Spleen (tissue), 11 donors: Measurements from ENCODE around the gene PRDX3. TPM values are rescaled to one million over a fixed set of nuclear protein-coding genes. Genes with fewer than 3 reads are reported as not detected.

ENCODE experiments used
- DNase-seq: peaks from one replicate; pipeline ENCODE4 v3.0.0-alpha.2; 2020
- H3K27ac ChIP-seq, 8 donors: fragments of 200-600 bp; sonication (generic) in 7 of 8; 1 replicate in 4 of 8; 2 replicates in 4 of 8; pipeline versions ENCODE4 v1.5.0 to v1.8.0; 2016 to 2021; ENCODE audit warnings: inconsistent platforms in 4 of 8, mild to moderate bottlenecking in 4 of 8, moderate library complexity in 1 of 8
- H3K27me3 ChIP-seq, 7 donors: fragments of 200-600 bp; sonication (generic) in 6 of 7; replicated peaks in 1 of 7; 1 replicate in 4 of 7; 2 replicates in 3 of 7; pipeline versions ENCODE4 v1.5.0 to v1.8.0; 2016 to 2021; ENCODE audit warnings: inconsistent platforms in 3 of 7, mild to moderate bottlenecking in 1 of 7
- H3K36me3 ChIP-seq, 6 donors: fragments of 200-600 bp; sonication (generic) in 5 of 6; 1 replicate in 4 of 6; 2 replicates in 2 of 6; pipeline versions ENCODE4 v1.5.0 to v1.8.0; 2016 to 2021; ENCODE audit warnings: inconsistent platforms in 2 of 6
- H3K4me1 ChIP-seq, 6 donors: fragments of 200-600 bp; sonication (generic) in 5 of 6; 1 replicate in 3 of 6; 2 replicates in 3 of 6; pipeline versions ENCODE4 v1.5.0 to v1.8.0; 2016 to 2021; ENCODE audit warnings: inconsistent platforms in 3 of 6
- H3K4me3 ChIP-seq, 8 donors: fragments of 200-600 bp; sonication (generic) in 7 of 8; 1 replicate in 4 of 8; 2 replicates in 4 of 8; pipeline versions ENCODE4 v1.5.0 to v1.8.0; 2016 to 2021; ENCODE audit warnings: inconsistent platforms in 4 of 8, mild to moderate bottlenecking in 4 of 8, moderate library complexity in 2 of 8
- H3K9me3 ChIP-seq, 8 donors: fragments of 200-600 bp; sonication (generic) in 7 of 8; 1 replicate in 4 of 8; 2 replicates in 4 of 8; pipeline versions ENCODE4 v1.5.0 to v1.8.0; 2016 to 2021; ENCODE audit warnings: inconsistent platforms in 4 of 8
- POLR2A ChIP-seq, 3 donors: fragments of 450-650 bp; IDR thresholded peaks; one replicate each; pipeline ENCODE4 v1.5.1; 2017; ENCODE audit warnings: antibody characterized with exemption in 3 of 3, mild to moderate bottlenecking in 1 of 3
- POLR2AphosphoS5 ChIP-seq, 3 donors: sonication (generic); formaldehyde crosslinking; IDR thresholded peaks; one replicate each; pipeline ENCODE4 v1.5.1; 2017; ENCODE audit warnings: antibody characterized with exemption in 3 of 3
- WGBS, 5 donors: extraction: QIAGEN DNeasy Blood & Tissue Kit in 3 of 5; methylation state at CpG; one replicate each; pipeline versions ENCODE4 v1.1.5 to v1.1.7; 2013 to 2018; 5-methylcytosine and 5-hydroxymethylcytosine counted together
- intact Hi-C: fragments of 100-400 bp; cut with DNase I; formaldehyde crosslinking; loops from one replicate; pipeline ENCODE4 v1.15.0; 2023; ENCODE audit warnings: low total_unique reads
- polyA plus RNA-seq, 3 donors: library from polyadenylated mRNA; stranded (reverse); fragments of 200-250 nt; gene quantifications; one replicate each; pipeline ENCODE4 v1.2.1, GENCODE V29; 2013
- total RNA-seq, 7 donors: library from RNA; depleted of rRNA in 3 of 7; stranded (reverse); fragments of >200 nt in 3 of 7; fragmentation: NEBNext Ultra II Directional in 4 of 7; extraction: Animal tissue kit (Norgen Biotek cat#: 25700) in 4 of 7; gene quantifications; one replicate each; pipeline versions ENCODE4 v1.1.0 to v1.2.1, GENCODE V29; 2016 to 2021
- TF ChIP-seq, protein P1 (sequence below), 11 experiments: fragments of 200-600 bp in 7 of 11; fragments of 450-650 bp in 4 of 11; sonication (generic) in 4 of 11; IDR thresholded peaks in 8 of 11; conservative IDR thresholded peaks in 3 of 11; 1 replicate in 7 of 11; 2 replicates in 4 of 11; pipeline versions ENCODE4 v1.4.0 to v1.8.0; 2016 to 2021; ENCODE audit warnings: antibody characterized with exemption in 11 of 11, inconsistent platforms in 4 of 11, mild to moderate bottlenecking in 1 of 11
- donor health status: healthy with polysubstance abuse.
- donor health status: DM: no; HTN: no; CAD: no; lungs with moderate emphysema.
- donor health status: DM: no; HTN: no; CAD: no.
- donor health status: Bipolar disorder and iron deficiency.
- donor health status: healthy.
- donor health status: DM: no; HTN: no; CAD: no.
- donor health status: DM: yes; HTN: yes; CAD: no.

PRDX3 gene
- total and polyA plus RNA-seq, 10 donors: 61.9 to 138 (median 96.5) TPM

DNA sequence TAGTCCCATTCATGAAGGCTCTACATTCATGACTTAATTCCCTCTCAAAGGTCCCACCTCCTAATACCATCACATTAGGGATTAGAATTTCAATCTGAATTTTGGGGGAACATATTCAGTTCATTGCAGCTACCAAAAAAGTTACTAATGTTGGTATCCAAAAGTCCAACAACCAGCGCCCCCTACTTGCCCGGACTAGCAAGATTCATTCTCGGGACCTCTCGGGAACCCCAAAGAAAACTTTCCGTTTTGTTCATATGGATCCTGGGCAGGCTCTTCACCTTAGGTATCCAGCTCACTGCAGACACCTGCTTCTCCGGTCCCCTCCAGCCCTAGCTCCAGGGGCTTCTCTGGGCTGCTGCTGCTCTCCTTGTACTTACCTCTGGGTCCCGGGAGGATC is 19.8 kb upstream of the PRDX3 start:
- intact Hi-C loops: no loop called here
- Histone ChIP-seq H3K9me3 (no peaks in the 10 kb centered on the region), H3K27ac (no peak overlapping the region), H3K27me3 (no peaks in the 10 kb centered on the region), H3K4me1 (peaks cover 0 to 29% (median 5%) of the 10 kb centered on the region in 6 donors), H3K4me3 (no peak overlapping the region), H3K36me3 (no peaks in the 10 kb centered on the region)
- TF ChIP-seq POLR2A (IDR thresholded peaks at IDR 0.05): no peak
- TF ChIP-seq, protein P1, sequence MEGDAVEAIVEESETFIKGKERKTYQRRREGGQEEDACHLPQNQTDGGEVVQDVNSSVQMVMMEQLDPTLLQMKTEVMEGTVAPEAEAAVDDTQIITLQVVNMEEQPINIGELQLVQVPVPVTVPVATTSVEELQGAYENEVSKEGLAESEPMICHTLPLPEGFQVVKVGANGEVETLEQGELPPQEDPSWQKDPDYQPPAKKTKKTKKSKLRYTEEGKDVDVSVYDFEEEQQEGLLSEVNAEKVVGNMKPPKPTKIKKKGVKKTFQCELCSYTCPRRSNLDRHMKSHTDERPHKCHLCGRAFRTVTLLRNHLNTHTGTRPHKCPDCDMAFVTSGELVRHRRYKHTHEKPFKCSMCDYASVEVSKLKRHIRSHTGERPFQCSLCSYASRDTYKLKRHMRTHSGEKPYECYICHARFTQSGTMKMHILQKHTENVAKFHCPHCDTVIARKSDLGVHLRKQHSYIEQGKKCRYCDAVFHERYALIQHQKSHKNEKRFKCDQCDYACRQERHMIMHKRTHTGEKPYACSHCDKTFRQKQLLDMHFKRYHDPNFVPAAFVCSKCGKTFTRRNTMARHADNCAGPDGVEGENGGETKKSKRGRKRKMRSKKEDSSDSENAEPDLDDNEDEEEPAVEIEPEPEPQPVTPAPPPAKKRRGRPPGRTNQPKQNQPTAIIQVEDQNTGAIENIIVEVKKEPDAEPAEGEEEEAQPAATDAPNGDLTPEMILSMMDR (IDR thresholded peaks at IDR 0.05 in 8 of 11, conservative IDR thresholded peaks at IDR 0.05 in 3 of 11): peak in 7 of 11 experiments; percentile 7 to 47 (median 33)
- WGBS, 5 donors: 38 to 62% (median 42%) methylated on average over 7 of the region's 7 CpGs
- DNase-seq: no peak

DNA sequence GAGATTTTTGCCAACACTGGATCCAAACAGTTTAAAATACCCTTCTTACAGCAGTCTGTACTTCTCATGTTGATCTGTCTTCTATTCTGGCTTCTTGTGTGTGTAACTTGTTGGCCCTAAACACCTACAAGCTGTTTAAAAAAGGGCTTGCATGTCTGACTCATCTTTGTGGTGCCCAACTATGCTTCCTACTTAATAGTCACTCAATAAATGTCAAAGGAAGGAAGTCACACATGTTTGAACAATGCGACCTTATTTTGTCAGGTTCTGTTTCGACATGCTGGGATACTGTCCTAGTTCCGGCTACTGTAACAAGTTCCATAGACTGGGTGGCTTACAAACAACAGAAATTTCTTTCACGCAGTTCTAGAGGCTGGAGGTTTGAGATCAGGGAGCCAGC is 19.3 kb upstream of the PRDX3 start:
- H3K4me3 ChIP-seq: no peak overlapping the region
- TF ChIP-seq POLR2A (IDR thresholded peaks at IDR 0.05) (no peak), POLR2AphosphoS5 (IDR thresholded peaks at IDR 0.05) (no peak)
- TF ChIP-seq, protein P1 (IDR thresholded peaks at IDR 0.05 in 8 of 11, conservative IDR thresholded peaks at IDR 0.05 in 3 of 11): no peak
- no peaks in the 10 kb centered on the region for H3K27me3 ChIP-seq
- H3K9me3 ChIP-seq: no peaks in the 10 kb centered on the region
- peaks cover 0 to 24% (median 5%) of the 10 kb centered on the region in 6 donors for H3K4me1 ChIP-seq
- intact Hi-C loops: no loop called here
- WGBS, 5 donors: 43 to 66% (median 49%) methylated on average over 4 of the region's 4 CpGs
- DNase-seq: no peak
- H3K27ac ChIP-seq: peak overlapping the region in 1 of 8 donors; percentile 38
- no peaks in the 10 kb centered on the region for H3K36me3 ChIP-seq

DNA sequence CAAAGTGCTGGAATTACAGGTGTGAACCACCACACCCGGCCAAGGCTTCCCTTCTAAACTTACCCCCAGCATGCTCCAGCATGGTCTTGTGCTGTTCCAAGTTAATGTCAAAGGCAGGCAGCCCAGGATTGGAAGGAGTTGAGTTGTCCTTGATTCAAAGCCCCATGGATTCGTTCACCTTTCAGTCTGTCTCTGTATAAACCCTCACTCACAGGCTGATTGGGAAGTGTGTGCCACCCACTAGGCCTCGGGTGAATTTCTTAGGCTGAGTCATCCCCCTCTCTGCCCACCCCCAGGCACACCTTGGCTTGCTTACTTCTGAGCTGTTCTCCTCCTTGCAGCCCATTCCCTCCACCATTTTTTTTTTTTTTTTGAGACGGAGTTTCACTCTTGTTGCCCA is 13.3 kb upstream of the PRDX3 start:
- DNase-seq: no peak
- Histone ChIP-seq H3K9me3 (no peaks in the 10 kb centered on the region), H3K36me3 (no peaks in the 10 kb centered on the region), H3K27ac (no peak overlapping the region), H3K4me1 (peaks cover 0 to 23% (median 7%) of the 10 kb centered on the region in 6 donors), H3K4me3 (no peak overlapping the region), H3K27me3 (no peaks in the 10 kb centered on the region)
- intact Hi-C loops: no loop called here
- WGBS, 5 donors: 73 to 77% (median 77%) methylated on average over 3 to 4 of the region's 4 CpGs
- TF ChIP-seq POLR2AphosphoS5 (IDR thresholded peaks at IDR 0.05): no peak
- TF ChIP-seq, protein P1 (IDR thresholded peaks at IDR 0.05 in 8 of 11, conservative IDR thresholded peaks at IDR 0.05 in 3 of 11): no peak
- no peak for TF ChIP-seq POLR2A (IDR thresholded peaks at IDR 0.05)

DNA sequence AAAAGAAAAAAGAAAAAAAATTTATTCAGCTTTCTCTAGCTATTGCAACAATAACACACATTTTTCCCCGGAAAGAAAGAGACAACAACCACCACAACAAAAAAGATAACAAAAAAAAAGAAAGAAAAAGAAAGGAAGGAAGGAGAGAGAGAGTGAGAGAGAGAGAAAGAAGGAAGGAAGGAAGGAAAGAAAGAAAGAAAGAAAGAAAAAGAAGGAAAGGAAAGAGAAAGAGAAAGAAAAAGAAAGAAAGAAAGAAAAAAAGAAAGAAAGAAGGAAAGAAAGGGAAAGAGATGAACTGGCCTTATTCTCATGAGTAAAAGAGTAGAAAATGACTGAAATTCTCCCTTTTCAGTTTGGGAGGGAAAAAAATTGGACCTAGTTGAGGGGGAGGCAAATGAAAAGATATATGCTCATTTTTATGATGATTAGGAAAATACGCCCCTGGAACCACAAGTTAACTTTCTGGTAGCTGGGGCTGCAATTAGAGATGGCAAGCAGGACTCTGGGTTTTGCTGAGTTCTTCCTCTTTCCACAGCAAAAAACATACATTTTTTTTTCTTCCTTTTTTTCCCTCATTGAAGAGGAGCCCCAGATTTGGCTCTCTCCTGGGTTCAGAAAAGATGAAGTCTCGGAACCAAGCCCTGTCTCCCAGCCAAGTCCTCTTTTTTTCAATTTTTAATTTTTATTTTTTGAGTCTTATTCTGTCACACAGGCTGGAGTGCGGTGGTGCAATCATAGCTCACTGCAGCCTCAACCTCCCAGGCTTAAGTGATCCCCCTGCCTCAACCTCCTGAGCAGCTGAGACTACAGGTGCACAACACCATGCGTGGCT is 12.6 kb upstream of the PRDX3 start:
- Histone ChIP-seq H3K36me3 (no peaks in the 10 kb centered on the region), H3K4me1 (peaks cover 0 to 23% (median 7%) of the 10 kb centered on the region in 6 donors), H3K9me3 (no peaks in the 10 kb centered on the region), H3K27ac (no peak overlapping the region), H3K27me3 (no peaks in the 10 kb centered on the region), H3K4me3 (no peak overlapping the region)
- DNase-seq: no peak
- intact Hi-C loops: no loop called here
- TF ChIP-seq, protein P1 (IDR thresholded peaks at IDR 0.05 in 8 of 11, conservative IDR thresholded peaks at IDR 0.05 in 3 of 11): no peak
- no peak for TF ChIP-seq POLR2A (IDR thresholded peaks at IDR 0.05)
- 39 to 52% (median 50%) methylated on average over 5 of the region's 5 CpGs for WGBS, 5 donors
